ENCODE measurements around the gene TIGD1. TPM values are rescaled to one million over a fixed set of nuclear protein-coding genes. Genes with fewer than 3 reads are reported as not detected.

TIGD1 gene
- total and polyA plus RNA-seq, 2 donors from 2014 or later = 4.8 to 7.0 TPM

- Histone ChIP-seq H3K9me3 (ENCODE audit: control insufficient read depth in 2 of 3, insufficient read depth in 1 of 3, low read length in 3 of 3) (no peaks in the 10 kb centered on the region), H3K4me1 (ENCODE audit: control insufficient read depth in 2 of 3, insufficient read depth in 2 of 3, low read depth in 1 of 3, low read length in 3 of 3) (peaks cover 4 to 40% (median 6%) of the 10 kb centered on the region in 3 donors), H3K27me3 (ENCODE audit: control insufficient read depth, insufficient read depth, low read length) (no peaks in the 10 kb centered on the region), H3K36me3 (ENCODE audit: control insufficient read depth in 2 of 3, insufficient read depth in 3 of 3, low read length in 3 of 3) (peaks cover 0 to 18% (median 5%) of the 10 kb centered on the region in 3 donors), H3K4me3 (ENCODE audit: low read length in 3 of 3) (no peak overlapping the region), H3K27ac (ENCODE audit: low read depth in 2 of 2, low read length in 2 of 2) (no peak overlapping the region), H3K9ac (ENCODE audit: low read length in 3 of 3) (no peak overlapping the region)
- TF ChIP-seq CTCF (IDR thresholded peaks at IDR 0.05; ENCODE audit: borderline replicate concordance, extremely low read depth, insufficient read depth) = no peak
- intact Hi-C loops (cut with DNase I) = no loop called here
- FAIRE-seq = no peak
- DNase-seq = no peak
Observed at GRCh38 chr2:232576995-232577394, 26.6 kb upstream of the TIGD1 start.

GRCh38 chr2:232575404-232575746, 25.0 kb upstream of the TIGD1 start:
- no peak for DNase-seq
- peaks cover 0 to 7% (median 0%) of the 10 kb centered on the region in 3 donors for H3K36me3 ChIP-seq (ENCODE audit: control insufficient read depth in 2 of 3, insufficient read depth in 3 of 3, low read length in 3 of 3)
- no peak overlapping the region for H3K9ac ChIP-seq (ENCODE audit: low read length in 3 of 3)
- H3K4me1 ChIP-seq (ENCODE audit: control insufficient read depth in 2 of 3, insufficient read depth in 2 of 3, low read depth in 1 of 3, low read length in 3 of 3) = peaks cover 4 to 43% (median 7%) of the 10 kb centered on the region in 3 donors
- no peak overlapping the region for H3K4me3 ChIP-seq (ENCODE audit: low read length in 3 of 3)
- no peak overlapping the region for H3K27ac ChIP-seq (ENCODE audit: low read depth in 2 of 2, low read length in 2 of 2)
- H3K27me3 ChIP-seq (ENCODE audit: control insufficient read depth, insufficient read depth, low read length) = no peaks in the 10 kb centered on the region
- H3K9me3 ChIP-seq (ENCODE audit: control insufficient read depth in 2 of 3, insufficient read depth in 1 of 3, low read length in 3 of 3) = no peaks in the 10 kb centered on the region
- no peak for TF ChIP-seq CTCF (IDR thresholded peaks at IDR 0.05; ENCODE audit: borderline replicate concordance, extremely low read depth, insufficient read depth)
- no peak for FAIRE-seq
- intact Hi-C loops (cut with DNase I) = no loop called here

GRCh38 chr2:232574674-232575403, 24.5 kb upstream of the TIGD1 start:
- no peak for FAIRE-seq
- H3K9ac ChIP-seq (ENCODE audit: low read length in 3 of 3) = peak overlapping the region in 1 of 3 donors; percentile 32

More at GRCh38 chr2:232574674-232575403, 24.5 kb upstream of the TIGD1 start:
- no peak for TF ChIP-seq CTCF (IDR thresholded peaks at IDR 0.05; ENCODE audit: borderline replicate concordance, extremely low read depth, insufficient read depth)
- Histone ChIP-seq H3K27ac (ENCODE audit: low read depth in 2 of 2, low read length in 2 of 2) (no peak overlapping the region), H3K9me3 (ENCODE audit: control insufficient read depth in 2 of 3, insufficient read depth in 1 of 3, low read length in 3 of 3) (no peaks in the 10 kb centered on the region), H3K4me3 (ENCODE audit: low read length in 3 of 3) (peak overlapping the region in 1 of 3 donors; percentile 39), H3K4me1 (ENCODE audit: control insufficient read depth in 2 of 3, insufficient read depth in 2 of 3, low read depth in 1 of 3, low read length in 3 of 3) (peaks cover 4 to 38% (median 7%) of the 10 kb centered on the region in 3 donors), H3K27me3 (ENCODE audit: control insufficient read depth, insufficient read depth, low read length) (no peaks in the 10 kb centered on the region), H3K36me3 (ENCODE audit: control insufficient read depth in 2 of 3, insufficient read depth in 3 of 3, low read length in 3 of 3) (peaks cover 0 to 9% (median 0%) of the 10 kb centered on the region in 3 donors)
- intact Hi-C loops (cut with DNase I) = no loop called here
- peak in 2 of 5 donors; percentile 43 to 58 for DNase-seq

Measured in kidney (tissue), 14 donors.